Lower leg skin (tissue), 3 donors: ENCODE measurements around the gene ST14.

ENCODE experiments used
- POLR2A ChIP-seq, 2 donors: fragments of 450-650 bp; IDR thresholded peaks; one replicate each; pipeline ENCODE4 v1.6.1; 2016 to 2017; ENCODE audit warnings: antibody characterized with exemption in 2 of 2, mild to moderate bottlenecking in 1 of 2, moderate library complexity in 1 of 2
- TF ChIP-seq, protein P1 (sequence below), 3 donors: fragments of 450-650 bp; IDR thresholded peaks; one replicate each; pipeline ENCODE4 v1.5.1; 2016; ENCODE audit warnings: antibody characterized with exemption in 3 of 3, mild to moderate bottlenecking in 3 of 3, moderate library complexity in 2 of 3

DNA sequence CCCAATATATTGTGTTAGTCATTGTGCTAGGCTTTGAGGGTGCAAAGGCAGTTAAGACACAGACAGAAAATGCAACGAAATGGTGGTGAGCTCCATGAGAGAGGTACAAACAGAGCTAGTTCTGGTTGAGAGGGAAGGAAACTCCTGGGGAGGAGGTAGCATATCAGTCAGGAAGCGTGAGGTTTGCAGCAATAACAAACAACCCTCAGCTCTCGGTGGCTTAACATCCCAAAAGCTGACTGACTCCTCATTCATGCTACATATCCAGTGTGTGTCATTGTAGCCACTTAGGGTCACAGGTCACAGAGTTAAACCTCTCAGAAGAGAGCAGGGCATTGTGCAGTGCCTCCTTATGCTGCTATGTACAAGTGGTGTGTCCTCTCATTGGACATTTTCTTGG lies 1.7 kb upstream of the ST14 start:
- TF ChIP-seq POLR2A (IDR thresholded peaks at IDR 0.05) = no peak
- TF ChIP-seq, protein P1, sequence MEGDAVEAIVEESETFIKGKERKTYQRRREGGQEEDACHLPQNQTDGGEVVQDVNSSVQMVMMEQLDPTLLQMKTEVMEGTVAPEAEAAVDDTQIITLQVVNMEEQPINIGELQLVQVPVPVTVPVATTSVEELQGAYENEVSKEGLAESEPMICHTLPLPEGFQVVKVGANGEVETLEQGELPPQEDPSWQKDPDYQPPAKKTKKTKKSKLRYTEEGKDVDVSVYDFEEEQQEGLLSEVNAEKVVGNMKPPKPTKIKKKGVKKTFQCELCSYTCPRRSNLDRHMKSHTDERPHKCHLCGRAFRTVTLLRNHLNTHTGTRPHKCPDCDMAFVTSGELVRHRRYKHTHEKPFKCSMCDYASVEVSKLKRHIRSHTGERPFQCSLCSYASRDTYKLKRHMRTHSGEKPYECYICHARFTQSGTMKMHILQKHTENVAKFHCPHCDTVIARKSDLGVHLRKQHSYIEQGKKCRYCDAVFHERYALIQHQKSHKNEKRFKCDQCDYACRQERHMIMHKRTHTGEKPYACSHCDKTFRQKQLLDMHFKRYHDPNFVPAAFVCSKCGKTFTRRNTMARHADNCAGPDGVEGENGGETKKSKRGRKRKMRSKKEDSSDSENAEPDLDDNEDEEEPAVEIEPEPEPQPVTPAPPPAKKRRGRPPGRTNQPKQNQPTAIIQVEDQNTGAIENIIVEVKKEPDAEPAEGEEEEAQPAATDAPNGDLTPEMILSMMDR (IDR thresholded peaks at IDR 0.05) = no peak
